ENCODE results near the gene RORB.

The RORB gene

DNA sequence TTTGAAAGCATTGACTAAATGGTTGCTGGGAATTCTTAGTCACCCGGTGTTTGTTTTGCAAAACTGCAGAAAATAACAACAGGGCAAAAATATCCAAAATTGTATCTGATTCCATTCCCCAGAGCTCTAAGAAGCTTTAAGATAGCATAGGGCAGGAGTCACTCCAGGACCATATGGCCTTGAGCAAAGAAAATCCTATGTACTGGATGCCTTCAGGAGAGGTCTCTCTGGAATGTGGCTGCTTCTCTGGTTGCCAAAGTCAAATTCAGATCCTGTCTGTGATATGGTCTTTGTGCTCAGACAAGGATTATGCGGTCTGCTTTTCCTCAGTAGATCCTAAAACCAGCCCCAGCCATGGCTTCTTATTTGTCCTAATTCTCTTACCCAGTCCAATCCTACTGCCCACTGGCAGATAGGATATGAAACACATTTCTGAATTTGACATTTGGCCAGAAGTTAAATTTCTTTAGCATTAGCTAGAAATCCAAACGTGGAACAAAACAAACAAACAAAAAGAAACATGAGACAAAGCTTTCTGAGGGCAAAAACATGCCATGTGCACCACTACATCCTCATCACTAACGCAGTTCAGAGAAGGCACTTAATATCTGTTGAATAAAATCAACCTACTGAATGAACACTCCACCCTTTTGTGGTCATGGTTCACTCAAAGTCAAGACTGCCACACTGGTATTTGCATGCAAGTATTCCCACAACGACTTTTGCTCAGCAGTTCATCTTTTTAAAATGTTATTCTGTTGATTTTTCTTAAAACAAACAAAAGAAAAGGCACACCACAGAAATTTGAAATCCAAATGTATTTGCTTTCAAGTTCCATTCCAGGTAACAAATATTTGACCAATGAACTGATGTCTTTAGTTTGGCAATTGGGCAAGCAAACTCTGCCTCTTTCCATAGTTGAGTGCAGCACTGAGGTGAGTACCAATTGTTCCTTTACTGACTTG is 224.8 kb downstream of the RORB start:
- DNase-seq = no peak

DNA sequence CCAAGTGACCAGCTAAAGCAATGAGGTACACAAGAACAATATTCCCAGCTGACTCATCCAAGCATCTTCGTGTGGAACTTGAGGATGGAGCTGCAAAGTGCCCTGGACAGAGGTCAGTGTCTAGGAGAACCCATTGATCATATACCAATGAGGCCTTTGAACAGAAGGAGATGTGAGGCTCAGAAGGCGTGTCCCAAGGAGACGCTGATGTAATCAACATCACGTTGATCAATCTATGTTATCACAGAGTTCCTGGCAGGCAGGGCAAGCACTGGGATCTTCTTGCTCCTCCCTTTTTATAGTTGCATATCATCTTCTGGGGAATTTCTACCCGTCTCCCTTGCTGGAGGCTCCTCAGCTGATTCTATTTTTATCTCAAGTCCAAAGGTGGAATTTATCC is 227.2 kb downstream of the RORB start:
- DNase-seq = no peak

DNA sequence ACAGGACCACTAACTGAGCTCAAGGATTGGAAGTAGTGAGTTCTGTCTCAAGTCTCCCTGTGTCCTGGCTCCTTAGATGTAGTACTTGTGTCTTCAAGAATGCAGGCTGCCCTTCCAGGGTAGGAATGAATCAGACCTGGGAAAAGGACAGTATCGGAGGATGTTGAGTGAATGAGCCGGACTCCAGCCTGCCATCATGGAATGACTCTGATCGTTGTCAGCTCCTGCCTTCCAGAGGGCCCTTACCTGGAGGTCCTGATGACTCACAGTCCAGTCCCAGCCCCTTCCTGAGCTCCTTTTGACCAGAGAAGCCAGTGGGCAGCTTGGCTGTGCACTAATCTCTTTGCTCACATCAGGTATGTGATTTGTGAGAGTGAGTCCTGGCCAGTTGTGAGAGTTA is 229.4 kb downstream of the RORB start:
- DNase-seq = no peak

DNA sequence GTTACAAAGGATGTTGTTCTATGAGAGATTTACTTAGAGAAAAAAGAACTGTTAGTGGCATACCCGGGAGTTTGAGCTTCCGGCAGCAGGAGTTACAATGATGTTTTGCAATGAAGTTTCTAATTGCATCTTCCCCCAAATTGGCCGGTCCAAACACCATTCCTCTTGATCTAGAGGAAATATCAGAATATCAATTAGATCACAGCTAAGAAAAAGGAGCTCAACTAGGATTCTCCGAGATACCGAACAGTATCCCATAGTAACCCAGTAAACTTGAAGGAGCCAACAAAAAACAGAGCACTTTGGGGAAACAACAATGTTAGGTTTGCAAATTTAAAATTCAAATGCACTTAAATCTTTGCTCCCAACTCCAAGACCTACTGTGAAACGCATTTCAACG is 231.0 kb downstream of the RORB start:
- DNase-seq = no peak

DNA sequence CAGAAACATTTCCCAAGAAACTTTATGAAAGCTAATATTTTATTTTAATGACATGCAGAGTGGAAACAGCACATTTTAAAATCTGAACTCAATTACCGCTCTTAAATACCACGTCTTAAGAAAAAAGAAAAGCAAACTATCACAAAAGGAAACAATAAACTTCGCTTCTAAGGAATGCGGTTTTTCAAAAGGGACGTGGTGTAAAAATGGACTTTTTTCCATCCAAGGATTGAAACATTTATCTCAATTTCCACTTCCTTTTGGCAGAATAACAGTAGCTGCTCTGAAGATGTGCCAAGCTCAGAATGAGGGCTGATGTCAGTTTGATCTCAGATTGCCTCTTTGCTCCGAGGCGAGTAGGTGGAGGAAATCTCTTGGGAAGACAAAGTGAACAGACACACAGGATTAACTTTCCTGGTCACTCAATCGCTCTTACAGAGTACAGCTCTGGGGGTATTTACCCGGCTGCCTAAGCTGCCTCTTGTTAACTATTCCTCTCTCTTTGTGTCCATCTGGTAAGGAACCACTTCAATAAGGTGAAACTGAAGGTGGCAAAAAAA is 232.1 kb downstream of the RORB start:
- no peak for DNase-seq

DNA sequence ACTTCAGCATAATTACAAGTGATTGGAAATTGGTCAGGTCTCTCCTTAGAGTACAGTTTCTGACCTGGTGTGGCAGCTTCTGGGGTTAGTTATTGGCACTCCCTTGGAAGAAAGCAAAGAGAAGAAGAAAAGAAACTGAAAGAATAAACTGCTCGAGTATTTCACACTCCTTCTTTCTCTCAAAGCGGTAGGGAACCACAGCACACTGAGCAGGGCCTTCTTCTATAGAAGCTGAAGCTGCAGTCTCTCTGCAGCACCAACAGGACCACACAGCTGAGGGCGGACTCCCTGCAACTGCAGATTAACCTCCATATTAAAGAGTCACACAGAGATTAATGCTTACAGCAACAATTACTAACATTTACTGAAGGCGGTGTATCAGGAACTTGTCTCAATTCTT is 238.6 kb downstream of the RORB start:
- no peak for DNase-seq

DNA sequence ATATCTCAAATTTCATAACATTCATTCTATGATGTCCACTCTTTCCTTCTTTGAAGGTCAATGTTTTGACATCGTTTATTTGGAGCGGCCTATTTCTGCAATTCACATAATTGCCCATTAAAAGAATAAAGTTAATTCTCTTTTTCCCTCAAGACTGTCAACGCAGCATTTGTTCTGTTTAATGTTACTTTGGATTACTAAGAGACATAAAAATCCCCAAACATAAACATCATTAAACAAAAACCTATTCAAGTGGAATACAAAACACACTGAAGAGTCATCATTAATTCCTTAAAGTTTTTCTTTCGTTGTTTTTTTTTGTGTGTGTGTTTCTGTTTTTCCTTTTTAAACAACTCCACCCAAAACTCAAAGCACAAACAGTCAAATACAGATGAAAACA is 239.5 kb downstream of the RORB start:
- DNase-seq = no peak

DNA sequence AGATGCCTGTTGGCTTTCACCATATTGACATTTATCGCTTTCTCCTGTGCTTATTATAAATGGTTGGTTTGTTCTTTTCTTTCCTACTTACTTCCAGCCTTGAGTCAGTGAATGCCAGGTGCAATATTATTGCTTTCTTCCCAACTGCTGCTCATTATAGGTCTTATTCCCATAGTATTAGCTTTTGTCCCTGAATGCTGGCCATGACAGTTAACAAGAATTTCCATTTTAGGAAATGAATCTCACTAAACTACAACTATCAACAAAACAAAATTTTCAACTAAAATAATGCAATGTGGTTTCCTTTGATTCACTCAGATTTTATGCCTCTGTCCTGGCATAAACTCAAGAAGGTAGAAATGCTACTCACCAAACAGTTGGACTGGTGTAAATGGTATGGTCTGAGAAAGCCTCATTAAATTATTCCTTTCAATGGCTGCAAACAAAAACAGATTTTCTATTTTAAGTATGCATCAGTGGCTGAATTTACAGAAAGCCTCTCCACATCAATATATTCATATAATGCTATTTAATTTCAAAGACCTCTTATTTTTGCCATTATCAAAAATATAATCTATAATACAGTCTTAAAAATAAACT is 245.2 kb downstream of the RORB start:
- DNase-seq = no peak
